ENCODE results near the gene PRKAR1A.

Gene PRKAR1A

DNA sequence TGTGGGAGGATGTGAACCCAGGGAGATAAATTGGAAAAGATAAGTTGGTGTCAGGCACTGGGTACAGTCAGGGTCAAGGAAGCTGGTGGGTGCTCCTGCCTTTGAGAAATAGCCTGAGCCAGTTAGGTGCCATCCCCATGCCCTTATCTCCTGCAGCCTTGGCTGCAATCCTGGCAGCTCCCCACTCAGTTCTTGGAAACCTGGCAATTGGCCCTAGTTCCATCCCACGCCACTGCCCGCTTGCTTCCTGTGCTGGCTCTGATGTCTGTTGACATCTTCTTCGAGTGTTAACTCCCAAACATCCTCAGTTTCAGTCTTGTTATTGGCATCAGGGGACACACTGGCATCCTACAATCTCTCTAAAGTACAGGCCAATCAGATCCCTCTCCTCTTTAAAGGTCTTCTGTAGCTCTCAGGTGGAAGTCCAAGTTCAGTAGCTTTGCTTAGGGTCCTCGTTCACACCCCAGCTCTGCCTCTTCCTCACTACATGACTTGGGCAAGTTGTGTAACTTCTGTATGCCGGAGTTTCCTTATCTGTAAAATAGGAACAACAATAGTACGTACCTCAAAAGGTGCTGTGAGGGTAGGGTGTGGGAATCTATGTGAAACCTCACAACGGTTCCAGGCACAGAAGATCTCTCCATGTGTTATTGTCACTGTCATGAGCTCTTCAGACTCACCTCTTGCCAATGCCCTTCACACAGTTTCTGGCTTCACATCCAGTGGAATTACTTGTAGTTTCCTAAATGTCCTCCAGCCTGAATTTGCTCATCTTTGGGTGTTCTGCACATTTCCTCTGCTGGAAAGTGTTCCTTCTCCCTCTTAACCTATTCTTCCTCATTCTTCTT lies 13.5 kb upstream of the PRKAR1A start:
- no peak overlapping the region for H3K4me3 ChIP-seq (ENCODE audit: low read depth, low read length)
- no peak for DNase-seq (ENCODE audit: low read depth)
- TF ChIP-seq, protein P1, sequence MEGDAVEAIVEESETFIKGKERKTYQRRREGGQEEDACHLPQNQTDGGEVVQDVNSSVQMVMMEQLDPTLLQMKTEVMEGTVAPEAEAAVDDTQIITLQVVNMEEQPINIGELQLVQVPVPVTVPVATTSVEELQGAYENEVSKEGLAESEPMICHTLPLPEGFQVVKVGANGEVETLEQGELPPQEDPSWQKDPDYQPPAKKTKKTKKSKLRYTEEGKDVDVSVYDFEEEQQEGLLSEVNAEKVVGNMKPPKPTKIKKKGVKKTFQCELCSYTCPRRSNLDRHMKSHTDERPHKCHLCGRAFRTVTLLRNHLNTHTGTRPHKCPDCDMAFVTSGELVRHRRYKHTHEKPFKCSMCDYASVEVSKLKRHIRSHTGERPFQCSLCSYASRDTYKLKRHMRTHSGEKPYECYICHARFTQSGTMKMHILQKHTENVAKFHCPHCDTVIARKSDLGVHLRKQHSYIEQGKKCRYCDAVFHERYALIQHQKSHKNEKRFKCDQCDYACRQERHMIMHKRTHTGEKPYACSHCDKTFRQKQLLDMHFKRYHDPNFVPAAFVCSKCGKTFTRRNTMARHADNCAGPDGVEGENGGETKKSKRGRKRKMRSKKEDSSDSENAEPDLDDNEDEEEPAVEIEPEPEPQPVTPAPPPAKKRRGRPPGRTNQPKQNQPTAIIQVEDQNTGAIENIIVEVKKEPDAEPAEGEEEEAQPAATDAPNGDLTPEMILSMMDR (IDR thresholded peaks at IDR 0.05; ENCODE audit: control insufficient read depth, extremely low read depth, insufficient read depth), result no peak

DNA sequence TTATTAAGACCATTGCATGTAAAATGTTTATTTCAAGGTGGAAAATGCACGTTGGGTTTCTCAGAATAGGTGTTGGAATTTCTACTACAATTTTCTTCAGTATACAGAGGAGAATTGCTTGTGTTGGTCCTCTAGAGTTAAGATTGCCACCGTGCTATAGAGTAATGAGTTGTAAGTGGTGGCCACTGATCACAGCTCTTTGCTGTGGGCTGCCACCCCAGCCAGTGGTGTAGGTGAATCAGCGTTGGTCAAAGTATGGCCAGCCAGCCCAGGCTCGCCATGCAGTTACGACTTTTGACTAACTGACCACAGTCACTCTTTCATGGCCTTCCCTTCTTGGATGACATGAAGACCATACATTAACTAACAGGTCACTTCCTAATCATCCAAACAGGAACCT lies 12.6 kb upstream of the PRKAR1A start:
- TF ChIP-seq, protein P1 (IDR thresholded peaks at IDR 0.05; ENCODE audit: control insufficient read depth, extremely low read depth, insufficient read depth), result no peak
- DNase-seq (ENCODE audit: low read depth), result no peak
- H3K4me3 ChIP-seq (ENCODE audit: low read depth, low read length), result no peak overlapping the region

DNA sequence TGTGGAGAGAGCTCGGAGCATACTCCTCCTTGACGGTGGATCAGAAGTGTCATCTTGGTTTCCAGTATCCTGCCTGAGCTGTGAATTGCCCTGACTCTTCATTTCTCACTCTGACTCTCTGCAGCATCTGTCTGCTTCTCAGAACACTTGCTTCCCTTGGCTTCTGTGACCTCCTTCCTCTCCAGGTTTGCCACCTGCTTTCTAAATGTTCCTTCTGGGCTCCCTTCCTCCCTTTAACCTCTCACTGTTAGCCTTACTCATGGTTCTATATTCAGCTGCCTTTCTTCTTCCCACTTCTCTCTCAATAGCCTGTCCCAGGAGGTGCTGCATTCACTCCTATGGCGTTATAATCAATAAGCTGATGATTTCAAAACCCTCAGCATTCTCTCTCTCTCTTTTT lies 11.2 kb upstream of the PRKAR1A start:
- no peak overlapping the region for H3K4me3 ChIP-seq (ENCODE audit: low read depth, low read length)
- DNase-seq (ENCODE audit: low read depth), result no peak
- TF ChIP-seq, protein P1 (IDR thresholded peaks at IDR 0.05; ENCODE audit: control insufficient read depth, extremely low read depth, insufficient read depth), result no peak

DNA sequence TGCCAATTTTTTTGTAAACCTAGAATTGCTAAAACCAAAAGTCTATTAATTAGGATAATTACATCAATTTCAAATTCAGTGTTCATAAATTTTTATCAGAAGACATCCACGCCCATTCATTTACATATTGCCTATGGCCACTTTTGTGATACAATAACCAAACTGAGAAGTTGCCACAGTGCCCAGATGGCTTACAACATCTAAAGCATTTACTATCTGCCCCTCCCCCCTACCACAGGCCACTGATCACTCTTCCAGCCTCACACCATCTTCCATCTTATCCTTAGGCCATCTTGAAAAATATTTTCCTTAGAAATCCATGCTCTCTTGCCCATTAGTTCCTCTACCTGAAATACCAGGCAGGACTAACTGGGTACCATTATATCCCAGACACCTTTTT lies 6.3 kb upstream of the PRKAR1A start:
- no peak for DNase-seq (ENCODE audit: low read depth)
- H3K4me3 ChIP-seq (ENCODE audit: low read depth, low read length), result no peak overlapping the region
- TF ChIP-seq, protein P1 (IDR thresholded peaks at IDR 0.05; ENCODE audit: control insufficient read depth, extremely low read depth, insufficient read depth), result no peak

GRCh38 chr17:68507576-68507975 lies 4.7 kb upstream of the PRKAR1A start:
- DNase-seq (ENCODE audit: low read depth), result no peak
- TF ChIP-seq, protein P1 (IDR thresholded peaks at IDR 0.05; ENCODE audit: control insufficient read depth, extremely low read depth, insufficient read depth), result no peak
- H3K4me3 ChIP-seq (ENCODE audit: low read depth, low read length), result no peak overlapping the region

- no peak overlapping the region for H3K4me3 ChIP-seq (ENCODE audit: low read depth, low read length)
- TF ChIP-seq, protein P1 (IDR thresholded peaks at IDR 0.05; ENCODE audit: control insufficient read depth, extremely low read depth, insufficient read depth), result no peak
- no peak for DNase-seq (ENCODE audit: low read depth)
Observed at GRCh38 chr17:68509141-68510057, 2.8 kb upstream of the PRKAR1A start.

Measured in LNCaP clone FGC (cell line).